ENCODE data around the gene NOXA1.
A peak's percentile ranks its signal among the peaks of the same experiment; 100 is the strongest.

The NOXA1 gene

DNA sequence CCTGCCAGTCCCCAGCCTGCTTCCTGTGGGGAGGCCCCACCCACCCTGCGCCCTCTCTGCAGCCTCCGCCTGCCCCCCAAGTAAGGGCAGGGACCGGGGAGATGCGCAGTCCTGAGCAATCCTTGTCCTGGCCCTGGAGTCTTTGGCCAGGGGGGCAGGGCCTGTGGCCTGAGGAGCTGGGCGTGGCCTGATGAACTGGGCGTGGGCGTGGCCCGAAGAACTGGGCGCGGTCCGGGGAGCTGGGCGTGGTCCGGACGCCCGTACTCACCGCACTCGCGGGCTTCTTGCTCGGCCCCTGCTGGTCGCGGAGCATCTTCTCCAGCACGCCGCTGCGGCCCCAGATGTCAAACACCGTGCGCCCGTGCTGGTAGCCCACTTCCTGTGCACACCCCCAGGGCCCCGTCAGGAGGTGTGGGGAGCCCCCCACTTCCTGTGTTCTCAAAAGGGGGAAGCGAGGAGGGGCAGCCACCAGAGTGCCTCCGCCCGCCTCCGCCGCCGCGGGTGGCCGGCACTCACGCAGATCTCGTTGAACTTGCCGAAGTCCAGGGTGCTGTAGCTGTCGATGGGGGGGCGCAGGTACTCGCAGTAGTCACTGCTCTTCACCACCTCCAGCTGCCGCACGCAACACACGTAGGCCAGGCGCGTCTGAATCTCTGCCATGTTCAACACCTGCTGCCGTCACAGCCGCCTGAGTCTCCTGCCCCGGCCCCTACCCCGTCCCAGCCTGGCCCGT is 38.6 kb downstream of the NOXA1 start:
- TF ChIP-seq CTCF (IDR thresholded peaks at IDR 0.05; ENCODE audit: poor library complexity, severe bottlenecking), result no peak
- H3K27me3 ChIP-seq (ENCODE audit: insufficient read depth, poor library complexity, severe bottlenecking), result no peaks in the 10 kb centered on the region
- ATAC-seq (ENCODE audit: low read depth) (no peak), DNase-seq (ENCODE audit: low spot score) (peak; percentile 67)
- H3K4me3 ChIP-seq (ENCODE audit: severe bottlenecking), result no peak overlapping the region
- H3K4me1 ChIP-seq (ENCODE audit: insufficient read depth, poor library complexity, severe bottlenecking), result no peaks in the 10 kb centered on the region
- H3K27ac ChIP-seq (ENCODE audit: poor library complexity, severe bottlenecking), result no peak overlapping the region
- no peaks in the 10 kb centered on the region for H3K9me3 ChIP-seq (ENCODE audit: severe bottlenecking)
- H3K36me3 ChIP-seq (ENCODE audit: low read depth), result peaks cover 9% of the 10 kb centered on the region; the same call in 1 of the 2 replicates

DNA sequence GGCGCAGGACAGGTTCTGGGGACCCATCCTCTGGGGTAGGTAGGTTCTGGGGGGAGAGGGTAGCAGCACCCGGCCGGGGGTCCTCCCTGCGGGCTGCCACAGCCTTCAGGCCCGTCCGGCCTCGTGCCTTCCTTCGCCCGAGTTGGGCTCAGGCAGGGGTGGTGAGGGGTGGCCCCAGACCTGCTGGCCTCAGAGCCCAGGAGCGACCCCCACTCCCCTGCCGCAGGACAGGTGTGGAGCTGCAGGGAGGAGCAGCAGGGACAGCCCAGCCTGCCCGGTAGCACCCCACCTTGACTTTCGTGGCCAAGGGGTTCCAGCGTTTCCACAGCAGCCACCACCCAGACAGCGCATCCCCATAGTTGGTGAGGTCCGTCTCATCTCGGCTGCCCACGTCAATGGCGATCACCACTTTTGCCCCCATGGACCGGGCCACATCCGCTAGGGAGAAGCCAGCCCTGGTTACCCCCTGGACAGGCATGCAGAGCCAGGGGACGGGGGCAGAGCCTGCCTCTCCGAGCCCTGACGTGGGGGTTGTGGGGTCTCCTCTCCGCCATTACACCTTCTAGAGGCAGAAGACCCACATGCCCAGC is 39.3 kb downstream of the NOXA1 start:
- ATAC-seq (ENCODE audit: low read depth), result no peak
- H3K4me3 ChIP-seq (ENCODE audit: severe bottlenecking), result no peak overlapping the region

GRCh38 chr9:137462986-137463930 is 40.1 kb downstream of the NOXA1 start:
- DNase-seq (ENCODE audit: low spot score), result peak; percentile 67
- Histone ChIP-seq H3K4me1 (ENCODE audit: insufficient read depth, poor library complexity, severe bottlenecking) (no peaks in the 10 kb centered on the region), H3K27ac (ENCODE audit: poor library complexity, severe bottlenecking) (no peak overlapping the region), H3K27me3 (ENCODE audit: insufficient read depth, poor library complexity, severe bottlenecking) (no peaks in the 10 kb centered on the region), H3K36me3 (ENCODE audit: low read depth) (no peaks in the 10 kb centered on the region), H3K9me3 (ENCODE audit: severe bottlenecking) (no peaks in the 10 kb centered on the region), H3K4me3 (ENCODE audit: severe bottlenecking) (no peak overlapping the region)
- no peak for ATAC-seq (ENCODE audit: low read depth)
- no peak for TF ChIP-seq CTCF (IDR thresholded peaks at IDR 0.05; ENCODE audit: poor library complexity, severe bottlenecking)

More for the DNA sequence above, 39.3 kb downstream of the NOXA1 start:
- H3K27ac ChIP-seq (ENCODE audit: poor library complexity, severe bottlenecking), result no peak overlapping the region
- no peak for TF ChIP-seq CTCF (IDR thresholded peaks at IDR 0.05; ENCODE audit: poor library complexity, severe bottlenecking)
- no peaks in the 10 kb centered on the region for H3K27me3 ChIP-seq (ENCODE audit: insufficient read depth, poor library complexity, severe bottlenecking)
- DNase-seq (ENCODE audit: low spot score), result no peak
- no peaks in the 10 kb centered on the region for H3K9me3 ChIP-seq (ENCODE audit: severe bottlenecking)
- no peaks in the 10 kb centered on the region for H3K4me1 ChIP-seq (ENCODE audit: insufficient read depth, poor library complexity, severe bottlenecking)
- peaks cover 4% of the 10 kb centered on the region; the same call in 1 of the 2 replicates for H3K36me3 ChIP-seq (ENCODE audit: low read depth)

DNA sequence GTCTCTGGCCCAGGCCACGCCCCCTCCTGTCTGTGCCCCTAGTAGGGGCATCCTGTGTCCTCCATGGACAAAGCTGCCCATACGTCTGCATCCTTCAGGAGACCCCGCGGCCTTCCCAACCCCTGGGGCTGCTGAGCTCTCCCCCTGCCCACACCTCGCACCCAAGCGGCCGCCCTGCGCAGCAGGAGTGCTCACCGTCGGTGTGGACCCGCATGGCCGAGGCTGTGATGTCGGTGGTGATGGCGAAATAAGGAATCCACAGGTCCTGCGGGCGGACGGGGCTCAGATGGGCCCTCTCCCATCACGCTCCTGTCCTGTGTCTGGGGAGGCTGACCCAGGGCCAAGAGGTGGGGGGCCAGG is 40.7 kb downstream of the NOXA1 start:
- ATAC-seq (ENCODE audit: low read depth) (no peak), DNase-seq (ENCODE audit: low spot score) (peak; percentile 57)
- no peak overlapping the region for H3K4me3 ChIP-seq (ENCODE audit: severe bottlenecking)

More for the DNA sequence above, 40.7 kb downstream of the NOXA1 start:
- H3K36me3 ChIP-seq (ENCODE audit: low read depth), result no peaks in the 10 kb centered on the region
- no peaks in the 10 kb centered on the region for H3K27me3 ChIP-seq (ENCODE audit: insufficient read depth, poor library complexity, severe bottlenecking)
- H3K4me1 ChIP-seq (ENCODE audit: insufficient read depth, poor library complexity, severe bottlenecking), result no peaks in the 10 kb centered on the region
- no peak overlapping the region for H3K27ac ChIP-seq (ENCODE audit: poor library complexity, severe bottlenecking)
- no peaks in the 10 kb centered on the region for H3K9me3 ChIP-seq (ENCODE audit: severe bottlenecking)
- no peak for TF ChIP-seq CTCF (IDR thresholded peaks at IDR 0.05; ENCODE audit: poor library complexity, severe bottlenecking)
